Loucy (cell line): Measurements from ENCODE around the gene EXD3.

Experiments
- H2AFZ ChIP-seq: fragments of 200-600 bp; sonication (generic); 2 replicates; pipeline ENCODE4 v1.6.0; 2016; ENCODE audit warnings: antibody characterized with exemption, mild to moderate bottlenecking, low read length, moderate library complexity
- H3F3A ChIP-seq: fragments of 200-600 bp; 2 replicates; pipeline ENCODE4 v1.6.0; 2016; ENCODE audit warnings: antibody characterized with exemption, low read depth, mild to moderate bottlenecking
- H3K27me3 ChIP-seq: fragments of 200-600 bp; sonication (generic); 2 replicates; pipeline ENCODE4 v1.6.1; 2014; ENCODE audit warnings: low read length, mild to moderate bottlenecking; ENCODE audit not compliant: insufficient read depth, poor library complexity, severe bottlenecking
- H3K36me3 ChIP-seq: fragments of 200-600 bp; sonication (generic); 2 replicates; pipeline ENCODE4 v1.6.1; 2016; ENCODE audit warnings: low read length; ENCODE audit not compliant: insufficient read depth
- H3K4me1 ChIP-seq: fragments of 200-600 bp; sonication (generic); 2 replicates; pipeline ENCODE4 v1.5.1; 2014; ENCODE audit warnings: low read length, mild to moderate bottlenecking; ENCODE audit not compliant: insufficient read depth, poor library complexity, severe bottlenecking
- H3K4me2 ChIP-seq: fragments of 200-600 bp; sonication (generic); 2 replicates; pipeline ENCODE4 v1.6.0; 2014; ENCODE audit warnings: antibody characterized with exemption, low read length, low read depth, mild to moderate bottlenecking; ENCODE audit not compliant: poor library complexity, severe bottlenecking
- H3K4me3 ChIP-seq: fragments of 200-600 bp; sonication (generic); 2 replicates; pipeline ENCODE4 v1.5.1; 2014; ENCODE audit warnings: low read length, mild to moderate bottlenecking, mixed read lengths; ENCODE audit not compliant: poor library complexity, severe bottlenecking
- H3K79me2 ChIP-seq: fragments of 200-600 bp; sonication (generic); 2 replicates; pipeline ENCODE4 v1.6.1; 2014; ENCODE audit warnings: low read length; ENCODE audit not compliant: insufficient read depth
- H3K9ac ChIP-seq: fragments of 200-600 bp; sonication (generic); 2 replicates; pipeline ENCODE4 v1.6.0; 2014; ENCODE audit warnings: mild to moderate bottlenecking, low read depth, low read length, moderate library complexity; ENCODE audit not compliant: poor library complexity, severe bottlenecking
- H3K9me2 ChIP-seq: fragments of 200-600 bp; sonication (generic); replicated peaks from 2 replicates; pipeline ENCODE4 v1.6.1; 2016; ENCODE audit warnings: low read depth, low read length, mixed read lengths
- H3K9me3 ChIP-seq: fragments of 200-600 bp; sonication (generic); 2 replicates; pipeline ENCODE4 v1.6.1; 2014; ENCODE audit warnings: mild to moderate bottlenecking, antibody characterized with exemption, low read length, low read depth; ENCODE audit not compliant: insufficient read depth
- H4K20me1 ChIP-seq: fragments of 200-600 bp; sonication (generic); 2 replicates; pipeline ENCODE4 v1.6.0; 2014; ENCODE audit warnings: antibody characterized with exemption, low read length, mild to moderate bottlenecking; ENCODE audit not compliant: insufficient read depth, poor library complexity, severe bottlenecking
- EZH2phosphoT487 ChIP-seq: fragments of 200-600 bp; IDR thresholded peaks from 2 replicates; pipeline ENCODE4 v1.6.1; 2018; ENCODE audit warnings: antibody characterized with exemption, mild to moderate bottlenecking, moderate library complexity, borderline replicate concordance
- TF ChIP-seq, protein P1 (sequence below): fragments of 200-600 bp; sonication (generic); conservative IDR thresholded peaks from 2 replicates; pipeline ENCODE4 v1.5.1; 2014; ENCODE audit warnings: mild to moderate bottlenecking, antibody characterized with exemption, low read length

The EXD3 gene

DNA sequence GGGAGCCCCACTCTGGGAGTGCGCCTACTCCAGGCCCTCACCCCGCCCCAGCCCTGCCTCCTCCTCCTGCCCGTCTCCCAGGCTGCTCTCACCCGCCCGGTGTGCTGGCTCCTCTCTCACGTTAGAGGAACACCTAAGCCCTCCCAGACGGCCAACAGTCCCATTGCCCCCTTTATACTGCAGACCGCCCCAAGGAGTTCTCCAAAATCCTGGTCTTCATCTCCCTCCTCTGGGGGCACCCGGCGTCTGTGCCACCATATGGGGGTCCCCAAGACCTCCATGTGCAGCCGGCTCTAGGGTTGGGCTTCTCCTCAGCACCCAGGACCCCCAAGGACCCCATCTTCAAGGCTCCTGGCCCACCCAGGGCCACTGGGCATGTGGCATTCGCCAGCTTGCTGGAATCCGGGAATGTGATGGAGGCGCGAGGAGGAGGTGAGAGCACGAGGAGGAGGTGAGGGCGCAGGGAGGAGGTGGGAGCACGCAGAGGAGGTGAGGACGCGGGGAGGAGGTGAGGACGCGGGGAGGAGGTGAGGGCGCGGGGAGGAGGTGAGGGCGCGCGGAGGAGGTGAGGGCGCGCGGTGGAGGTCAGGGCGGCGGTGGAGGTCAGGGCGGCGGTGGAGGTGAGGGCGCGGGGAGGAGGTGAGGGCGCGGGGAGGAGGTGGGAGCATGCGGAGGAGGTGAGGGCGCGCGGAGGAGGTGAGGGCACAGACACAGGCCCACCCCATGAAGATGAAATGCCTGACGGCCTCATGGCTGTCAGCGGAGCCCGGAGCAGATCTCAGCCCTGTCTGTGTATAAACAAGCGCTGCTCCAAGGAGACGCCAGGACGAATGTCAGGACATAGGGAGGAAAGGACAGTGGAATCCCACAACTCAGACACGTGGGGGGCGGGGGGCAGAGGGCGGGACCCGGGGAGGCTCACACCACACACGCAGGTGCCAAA lies 41.2 kb downstream of the EXD3 start:
- peaks cover 3% of the 10 kb centered on the region; the same call in 1 of the 2 replicates for H3K9me3 ChIP-seq
- no peaks in the 10 kb centered on the region for H3K4me1 ChIP-seq
- H3K4me3 ChIP-seq = no peak overlapping the region
- H3K9me2 ChIP-seq = no peaks in the 10 kb centered on the region
- H3K36me3 ChIP-seq = no peaks in the 10 kb centered on the region
- H2AFZ ChIP-seq = no peak overlapping the region
- H3K79me2 ChIP-seq = no peaks in the 10 kb centered on the region
- no peaks in the 10 kb centered on the region for H3K27me3 ChIP-seq
- no peak overlapping the region for H3K9ac ChIP-seq
- no peak overlapping the region for H3K4me2 ChIP-seq
- H3F3A ChIP-seq = no peaks in the 10 kb centered on the region
- H4K20me1 ChIP-seq = no peaks in the 10 kb centered on the region
- TF ChIP-seq, protein P1, sequence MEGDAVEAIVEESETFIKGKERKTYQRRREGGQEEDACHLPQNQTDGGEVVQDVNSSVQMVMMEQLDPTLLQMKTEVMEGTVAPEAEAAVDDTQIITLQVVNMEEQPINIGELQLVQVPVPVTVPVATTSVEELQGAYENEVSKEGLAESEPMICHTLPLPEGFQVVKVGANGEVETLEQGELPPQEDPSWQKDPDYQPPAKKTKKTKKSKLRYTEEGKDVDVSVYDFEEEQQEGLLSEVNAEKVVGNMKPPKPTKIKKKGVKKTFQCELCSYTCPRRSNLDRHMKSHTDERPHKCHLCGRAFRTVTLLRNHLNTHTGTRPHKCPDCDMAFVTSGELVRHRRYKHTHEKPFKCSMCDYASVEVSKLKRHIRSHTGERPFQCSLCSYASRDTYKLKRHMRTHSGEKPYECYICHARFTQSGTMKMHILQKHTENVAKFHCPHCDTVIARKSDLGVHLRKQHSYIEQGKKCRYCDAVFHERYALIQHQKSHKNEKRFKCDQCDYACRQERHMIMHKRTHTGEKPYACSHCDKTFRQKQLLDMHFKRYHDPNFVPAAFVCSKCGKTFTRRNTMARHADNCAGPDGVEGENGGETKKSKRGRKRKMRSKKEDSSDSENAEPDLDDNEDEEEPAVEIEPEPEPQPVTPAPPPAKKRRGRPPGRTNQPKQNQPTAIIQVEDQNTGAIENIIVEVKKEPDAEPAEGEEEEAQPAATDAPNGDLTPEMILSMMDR = no peak
- no peak for TF ChIP-seq EZH2phosphoT487

DNA sequence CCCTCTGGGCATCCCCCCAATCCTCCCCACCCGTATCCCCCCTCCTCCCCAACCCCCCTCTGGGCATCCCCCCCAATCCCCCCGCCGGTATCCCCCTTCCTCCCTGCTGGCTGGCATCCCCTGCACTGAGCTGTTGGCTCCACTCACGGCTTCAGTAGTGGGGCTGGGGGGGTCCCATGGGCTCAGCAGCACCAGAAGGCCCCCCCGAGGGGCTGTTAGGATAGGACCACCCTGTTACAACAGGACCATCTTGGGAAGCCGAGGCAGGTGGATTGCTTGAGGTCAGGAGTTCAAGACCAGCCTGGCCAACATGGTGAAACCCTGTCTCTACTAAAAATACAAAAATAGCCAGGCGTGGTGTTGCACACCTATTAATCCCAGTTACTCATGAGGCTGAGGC lies 42.4 kb downstream of the EXD3 start:
- Histone ChIP-seq H3K4me2 (no peak overlapping the region), H3K27me3 (no peaks in the 10 kb centered on the region), H3K9me2 (no peaks in the 10 kb centered on the region), H3K36me3 (no peaks in the 10 kb centered on the region), H3K9ac (no peak overlapping the region), H4K20me1 (no peaks in the 10 kb centered on the region), H3K4me3 (no peak overlapping the region), H2AFZ (no peak overlapping the region), H3K79me2 (no peaks in the 10 kb centered on the region), H3K9me3 (peaks cover 6% of the 10 kb centered on the region; the same call in 1 of the 2 replicates), H3F3A (no peaks in the 10 kb centered on the region), H3K4me1 (no peaks in the 10 kb centered on the region)
- TF ChIP-seq EZH2phosphoT487 = no peak
- TF ChIP-seq, protein P1 = no peak

DNA sequence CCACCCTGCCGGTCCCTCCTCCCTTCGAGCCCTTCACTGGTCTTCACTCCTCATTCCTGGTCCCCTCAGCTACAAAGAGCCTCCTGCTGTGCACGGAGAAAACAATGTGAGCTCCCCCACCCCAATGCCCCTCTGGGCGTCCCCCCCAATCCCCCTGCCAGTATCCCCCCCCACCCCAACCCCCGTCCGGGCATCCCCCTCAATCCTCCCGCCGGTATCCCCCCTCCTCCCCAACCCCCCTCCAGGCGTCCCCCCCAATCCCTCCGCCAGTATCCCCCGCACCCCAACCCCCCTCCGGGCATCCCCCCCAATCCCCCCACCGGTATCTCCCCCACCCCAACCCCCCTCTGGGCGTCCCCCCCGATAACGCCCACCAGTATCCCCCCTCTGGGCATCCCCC lies 42.8 kb downstream of the EXD3 start:
- Histone ChIP-seq H3K27me3 (no peaks in the 10 kb centered on the region), H3K9me2 (no peaks in the 10 kb centered on the region), H3K79me2 (no peaks in the 10 kb centered on the region), H3K4me1 (no peaks in the 10 kb centered on the region), H3F3A (no peaks in the 10 kb centered on the region), H3K36me3 (no peaks in the 10 kb centered on the region), H3K4me2 (no peak overlapping the region), H3K9me3 (peaks cover 10% of the 10 kb centered on the region; the same call in 1 of the 2 replicates), H2AFZ (no peak overlapping the region), H4K20me1 (no peaks in the 10 kb centered on the region), H3K9ac (no peak overlapping the region), H3K4me3 (no peak overlapping the region)
- TF ChIP-seq EZH2phosphoT487 = no peak
- TF ChIP-seq, protein P1 = no peak
